Stimulated activated CD4-positive, alpha-beta T cell treated with anti-CD3 and anti-CD28 coated beads, Interleukin-4, amount 100 ng/mL, for 48 hours (primary cell): ENCODE measurements around the gene FUT7.
"Not testable (repeated sequence)": the region's sequence is repeated elsewhere in the genome, so short reads cannot be mapped to it uniquely, and the experiment has no call there.

Experiments
- DNase-seq, 2 donors: peaks; one replicate each; pipeline ENCODE4 v3.0.0-alpha.2; 2020; ENCODE audit warnings: low read depth in 2 of 2

Gene FUT7

DNA sequence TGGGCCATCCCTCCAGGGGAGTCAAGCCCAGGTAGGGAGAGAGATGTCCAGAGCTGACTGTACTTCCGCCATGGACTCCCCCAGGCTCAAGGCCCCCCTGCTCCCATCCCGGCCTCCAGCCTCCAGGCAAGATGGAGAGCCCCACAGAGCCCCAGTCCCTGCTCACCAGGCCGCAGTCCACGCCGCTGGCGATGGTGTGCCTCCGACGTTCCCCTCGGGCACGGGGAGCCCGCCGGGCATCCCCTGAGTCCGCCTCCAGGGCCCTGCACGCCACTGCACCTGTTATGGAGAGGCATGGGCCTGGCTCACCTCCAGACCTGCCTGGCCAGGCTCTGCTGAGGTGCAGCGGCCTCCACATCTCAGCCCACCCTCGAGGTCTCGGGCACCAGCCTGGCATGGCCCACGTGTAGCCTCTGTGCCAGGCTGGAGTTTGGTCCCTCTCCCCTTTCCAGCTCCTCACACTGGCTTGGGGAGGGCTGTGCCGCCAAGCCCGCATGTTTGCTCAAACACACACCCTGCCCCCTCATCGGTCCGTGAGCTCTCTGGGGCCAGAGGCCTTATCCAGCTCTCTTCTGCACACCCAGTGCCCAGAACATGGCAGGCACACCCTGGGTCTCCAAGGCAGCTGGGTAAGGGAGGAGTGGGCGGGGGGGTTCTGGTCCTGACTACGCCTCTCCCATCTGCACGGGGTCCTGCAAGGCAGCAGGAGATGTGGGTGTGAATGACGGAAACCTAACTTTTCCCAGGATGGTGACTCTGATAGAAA, 34.4 kb upstream of the FUT7 start:
- DNase-seq, result no peak

DNA sequence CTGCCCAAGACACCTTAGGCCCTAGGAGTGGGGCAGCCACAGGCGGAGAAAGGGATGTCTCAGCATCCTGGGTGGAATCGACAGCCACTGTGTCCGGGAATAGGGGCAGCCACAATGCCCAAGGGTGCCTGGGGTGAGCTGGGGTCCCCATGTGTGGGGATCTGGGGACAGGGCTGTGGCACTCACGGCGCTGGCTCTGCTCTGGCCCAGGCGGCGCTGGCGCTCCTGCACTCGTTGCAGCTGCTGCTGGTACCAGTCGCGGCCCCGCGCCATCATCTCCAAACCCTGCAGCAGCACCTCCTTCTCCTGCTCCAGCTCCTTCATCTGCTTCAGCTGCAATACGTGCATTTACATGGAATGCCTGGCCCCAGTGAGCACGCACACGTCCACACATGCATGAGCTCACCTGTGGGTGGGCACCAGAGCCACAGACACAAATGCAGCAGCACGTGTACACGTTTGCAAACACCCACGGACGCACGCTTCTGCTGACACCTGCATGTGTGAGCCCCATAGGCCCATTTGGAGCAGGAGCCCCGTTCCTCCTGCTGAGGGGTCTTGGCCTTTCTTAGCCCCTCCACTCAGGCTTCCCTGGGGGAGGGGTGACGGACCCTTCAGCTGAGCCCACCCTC, 33.6 kb upstream of the FUT7 start:
- no peak for DNase-seq

DNA sequence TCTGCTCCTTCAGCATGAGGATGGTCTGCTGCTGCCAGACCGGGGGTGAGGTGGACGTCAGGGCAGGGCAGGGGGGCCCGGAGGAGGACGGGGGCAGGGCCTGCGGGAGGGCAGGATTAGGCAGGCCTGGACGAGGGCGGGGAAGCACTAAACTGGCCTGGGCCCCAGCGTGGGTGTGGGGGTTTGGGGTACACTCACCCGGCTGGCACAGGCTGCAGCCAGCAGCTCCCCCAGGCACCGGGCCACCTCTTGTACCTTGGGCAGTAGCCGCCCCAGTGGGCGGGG, 32.9 kb upstream of the FUT7 start:
- DNase-seq, result no peak

DNA sequence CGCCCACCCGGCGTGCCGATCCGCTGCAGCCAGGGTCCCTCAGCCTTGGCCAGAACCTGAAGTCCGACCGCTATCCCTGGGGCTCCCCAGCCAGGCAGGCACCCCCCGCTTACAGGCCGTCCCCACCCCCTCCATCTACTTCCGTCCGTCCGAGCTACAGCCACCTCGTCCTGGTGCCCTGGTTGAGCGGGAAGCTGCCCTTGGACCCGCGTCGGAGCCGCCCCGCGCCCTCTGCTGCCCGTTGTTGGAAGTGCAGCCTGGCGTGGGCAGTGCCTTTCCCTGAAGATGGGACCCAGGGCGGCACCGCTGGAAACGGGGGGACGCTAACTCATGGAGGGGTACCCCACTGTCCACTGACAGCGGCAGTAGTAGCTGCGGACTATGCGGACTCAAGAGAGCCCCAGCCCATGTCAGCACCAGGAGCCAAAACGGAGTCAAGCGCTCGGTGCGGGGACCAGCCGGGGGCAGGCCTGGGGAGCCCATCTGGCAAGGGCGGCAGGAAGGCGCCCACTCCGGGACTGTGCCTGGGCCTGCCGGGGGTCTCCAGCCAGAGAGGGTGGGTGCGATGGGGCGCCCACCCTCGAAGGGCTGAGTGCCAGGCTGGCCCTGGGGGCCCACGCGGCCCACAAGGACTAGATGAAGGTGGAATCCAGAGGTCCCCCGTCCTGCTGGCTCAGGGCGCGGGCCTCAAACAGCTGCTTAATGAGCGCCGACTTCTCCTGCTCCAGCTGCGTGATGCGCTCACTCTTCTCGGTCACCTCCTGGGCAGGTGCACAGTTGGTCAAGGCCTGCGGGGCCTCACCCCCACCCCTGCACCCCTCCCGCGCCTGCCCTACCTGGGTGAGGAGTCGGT, 32.4 kb upstream of the FUT7 start:
- peak in 1 of 2 donors; percentile 64 for DNase-seq

DNA sequence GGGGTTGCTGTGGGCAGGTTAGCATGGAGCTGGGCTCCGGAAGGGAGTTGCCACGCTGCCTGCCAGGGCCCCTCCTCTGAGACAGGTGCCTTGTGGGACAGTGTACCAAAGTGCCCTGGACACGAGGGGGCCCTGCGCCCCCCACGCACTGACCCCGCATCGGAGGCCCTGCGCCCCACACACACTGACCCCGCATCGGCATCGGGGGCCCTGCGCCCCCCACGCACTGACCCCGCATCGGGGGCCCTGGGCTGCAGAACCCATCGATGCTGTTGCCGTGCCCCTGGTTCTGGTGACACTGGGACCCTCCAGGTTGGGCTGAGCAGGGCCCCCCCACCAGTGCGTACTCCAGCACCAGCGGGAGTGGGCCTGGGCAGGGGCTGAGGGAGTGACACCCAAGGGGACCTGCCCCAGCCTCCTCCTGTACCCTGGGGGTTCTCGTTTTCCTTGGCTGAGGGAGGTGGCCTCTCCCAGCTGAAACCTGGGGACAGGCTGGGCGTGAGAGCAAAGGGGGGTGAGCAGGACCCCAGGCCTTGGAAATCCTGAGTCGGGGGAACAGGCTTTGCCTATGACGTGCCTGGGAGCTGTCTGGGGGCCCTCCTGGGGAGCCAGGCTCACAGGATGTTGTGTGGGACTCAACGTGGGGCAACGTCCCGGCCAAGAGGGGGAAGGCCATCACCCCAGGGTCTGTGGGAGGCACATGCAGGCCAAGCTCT, 31.6 kb upstream of the FUT7 start:
- DNase-seq, result no peak

DNA sequence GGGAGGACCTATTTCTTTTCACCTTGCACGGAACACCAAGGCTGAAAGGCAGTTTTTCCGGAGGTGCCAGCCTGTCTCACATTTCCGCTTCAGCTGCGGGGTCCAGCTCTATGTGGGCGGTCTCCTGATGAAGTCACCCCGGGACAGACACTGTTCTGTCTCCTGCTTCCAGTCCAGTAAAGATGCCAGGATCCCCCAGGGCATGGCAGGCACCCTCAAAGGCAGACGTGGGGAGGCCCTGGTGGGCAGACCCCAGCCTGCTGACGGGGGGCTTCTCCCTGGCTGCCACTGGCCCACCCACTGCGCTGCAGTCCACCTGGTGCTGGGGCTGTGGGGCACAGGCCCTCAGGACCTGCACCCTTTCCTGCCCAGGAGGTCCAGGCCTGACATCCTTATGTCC, 30.9 kb upstream of the FUT7 start:
- DNase-seq, result not testable (repeated sequence)

DNA sequence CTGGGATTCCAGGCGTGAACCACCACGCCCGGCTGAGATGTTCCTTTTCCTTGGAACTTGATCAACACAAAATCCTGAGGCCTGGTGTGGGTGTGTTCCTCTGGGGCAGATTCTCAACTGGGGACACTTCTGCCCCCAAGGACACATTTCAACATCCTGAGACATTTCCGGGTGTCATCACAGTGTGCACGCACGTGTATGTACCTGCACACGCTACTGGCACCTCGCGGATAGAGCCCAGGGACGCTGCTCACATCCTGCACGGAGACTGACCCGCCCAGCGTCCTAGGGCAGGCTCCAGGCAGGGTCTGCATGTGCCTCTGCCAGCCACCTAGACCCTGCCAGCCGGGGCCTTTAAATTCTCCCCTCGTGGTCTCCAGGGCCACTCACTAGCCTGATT, 30.5 kb upstream of the FUT7 start:
- no peak for DNase-seq

DNA sequence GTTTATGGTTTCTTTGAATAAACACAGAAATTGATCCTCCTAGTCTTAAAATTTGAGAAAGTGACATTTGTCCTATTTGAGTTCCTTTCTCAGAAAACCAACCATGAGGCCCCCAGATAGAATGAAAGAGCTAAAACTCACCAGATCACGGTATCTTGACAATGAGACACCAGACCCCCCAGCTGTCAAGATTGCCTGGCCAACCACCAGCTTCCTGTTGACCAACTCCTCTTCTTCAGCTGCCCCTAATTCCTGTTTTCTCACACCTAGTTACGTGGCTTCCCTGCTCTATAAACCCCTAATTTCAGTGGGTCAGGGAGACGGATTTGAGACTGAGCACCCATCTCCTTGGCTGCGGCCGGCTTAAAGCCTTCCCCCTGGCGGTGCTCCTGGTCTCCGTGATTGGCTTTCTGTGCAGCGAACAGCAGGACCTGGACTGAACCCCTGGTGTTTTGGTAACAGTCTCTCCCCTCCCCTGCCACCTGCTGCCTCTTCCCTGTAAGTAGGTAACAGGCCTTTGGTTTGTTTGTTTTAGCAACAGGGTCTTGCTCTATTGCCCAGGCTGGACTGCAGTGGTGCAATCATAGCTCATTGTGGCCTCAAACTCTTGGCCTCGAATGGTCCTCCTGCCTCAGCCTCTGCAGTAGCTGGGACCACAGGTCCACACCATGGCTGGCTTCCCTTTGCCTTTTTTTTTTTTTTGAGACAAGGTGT, 26.8 kb upstream of the FUT7 start:
- DNase-seq, result no peak

DNA sequence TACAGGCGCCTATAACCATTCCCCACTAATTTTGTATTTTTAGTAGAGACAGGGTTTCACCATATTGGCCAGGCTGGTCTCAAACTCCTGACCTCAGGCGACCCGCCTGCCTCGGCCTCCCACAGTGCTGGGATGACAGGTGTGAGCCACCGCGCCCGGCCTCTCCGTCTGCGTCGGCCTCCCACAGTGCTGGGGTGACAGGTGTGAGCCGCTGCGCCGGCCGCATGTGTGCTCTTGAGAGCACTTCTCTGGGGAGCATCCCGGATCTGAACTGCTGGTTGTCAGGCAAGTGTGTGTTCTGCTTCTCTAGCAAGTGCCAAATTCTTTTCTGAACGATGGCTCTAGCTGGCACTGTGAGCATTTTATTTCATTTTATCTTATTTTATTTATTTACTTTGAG, 25.7 kb upstream of the FUT7 start:
- DNase-seq, result no peak

DNA sequence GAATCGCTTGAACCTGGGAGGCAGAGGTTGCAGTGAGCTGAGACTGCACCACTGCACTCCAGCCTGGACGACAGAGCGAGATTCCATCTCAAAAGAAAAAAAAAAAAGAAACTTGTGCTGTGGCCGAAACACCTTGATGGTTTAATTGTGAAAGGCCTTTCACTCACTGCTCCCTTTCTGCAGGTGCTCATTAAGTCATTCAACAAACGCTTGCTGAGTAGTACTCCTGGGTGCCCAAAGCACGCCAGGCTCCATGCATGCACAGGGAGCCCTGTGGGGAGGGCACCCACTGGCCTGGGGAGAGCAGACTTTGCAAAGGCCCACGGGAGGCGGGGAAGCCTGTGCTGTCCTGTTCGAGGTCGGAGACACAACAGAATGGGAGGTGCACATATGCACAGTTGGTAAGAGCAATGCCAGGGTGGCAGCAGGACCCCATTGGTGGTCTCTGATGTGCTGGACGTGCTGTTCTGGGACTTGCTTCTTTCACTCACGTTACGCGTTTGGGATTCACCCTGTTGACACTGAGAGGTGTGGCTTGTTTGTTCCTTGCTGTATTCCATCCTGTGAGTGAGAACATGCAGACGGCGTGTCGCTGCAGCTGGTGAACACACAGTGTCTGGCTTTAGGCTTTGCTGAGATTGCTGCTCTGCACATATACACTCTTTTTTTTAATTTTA, 25.0 kb upstream of the FUT7 start:
- no peak for DNase-seq

DNA sequence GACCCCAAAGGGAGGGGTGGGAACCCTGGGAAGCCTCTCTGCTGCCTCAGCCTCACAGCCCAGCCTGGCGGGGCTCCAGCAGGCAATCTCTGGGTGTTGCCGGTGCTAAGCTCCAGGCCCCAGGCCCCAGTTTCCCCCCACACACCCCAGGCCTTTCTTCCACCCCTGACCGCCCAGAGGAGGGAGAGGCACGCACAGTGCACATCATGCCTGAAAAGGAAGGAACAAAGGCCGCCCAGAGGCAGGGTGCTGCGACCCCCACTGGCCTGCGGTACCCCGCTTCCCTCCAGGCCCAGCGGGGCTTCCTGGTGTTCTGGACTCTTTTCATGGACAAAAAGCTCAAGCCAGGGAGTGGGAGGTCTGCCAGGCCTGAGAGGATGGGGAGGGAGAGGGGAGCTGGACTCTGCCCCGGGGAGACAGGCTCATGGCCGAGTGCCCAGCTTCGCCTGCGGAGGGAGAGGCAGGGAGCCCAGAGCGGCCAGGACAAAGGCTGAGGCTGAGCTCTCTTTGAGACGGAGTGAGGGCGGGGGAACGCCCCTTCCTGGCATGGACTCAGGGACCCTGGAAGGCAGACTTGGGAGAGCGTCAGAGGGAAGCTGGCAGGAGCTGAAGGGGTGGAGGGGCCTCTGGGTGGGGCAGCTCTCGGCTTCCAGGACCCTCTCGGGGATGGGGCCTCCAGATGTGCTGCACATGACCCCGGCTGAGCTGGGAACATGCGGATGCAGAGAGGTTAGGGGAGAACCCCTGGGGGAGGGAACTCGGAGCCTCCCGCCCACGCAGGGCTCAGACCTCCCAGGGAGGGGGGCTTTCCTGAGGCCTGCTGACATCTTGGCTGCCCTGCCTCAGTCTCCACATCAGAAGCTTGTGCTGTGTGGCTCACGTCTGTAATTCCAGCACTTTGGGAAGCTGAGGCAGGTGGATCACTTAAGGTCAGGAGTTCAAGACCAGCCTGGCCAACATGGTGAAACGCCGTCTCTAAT, 23.8 kb upstream of the FUT7 start:
- DNase-seq, result no peak

DNA sequence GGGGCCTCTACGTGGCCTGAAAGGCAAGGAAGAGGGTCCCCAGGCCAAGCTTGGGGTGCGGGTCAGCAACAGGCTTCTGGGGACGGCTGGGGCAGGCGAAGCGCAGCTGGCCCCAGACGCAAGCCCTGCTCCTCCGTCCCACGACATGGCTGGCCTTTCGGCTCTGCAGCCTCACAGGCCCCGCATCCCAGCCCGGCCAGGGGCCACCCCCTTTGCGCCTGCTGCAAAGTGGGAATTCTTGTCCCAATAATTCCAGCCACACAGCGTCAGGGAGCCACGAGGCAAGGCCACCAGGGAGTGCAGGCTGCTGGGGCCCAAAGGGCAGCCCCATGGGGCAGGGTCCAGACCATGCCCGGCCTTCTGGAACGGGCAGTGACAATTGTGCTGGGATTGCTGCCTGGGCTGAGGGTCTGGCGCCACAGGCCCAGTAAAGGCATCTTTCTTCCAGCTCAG, 23.1 kb upstream of the FUT7 start:
- DNase-seq, result no peak

DNA sequence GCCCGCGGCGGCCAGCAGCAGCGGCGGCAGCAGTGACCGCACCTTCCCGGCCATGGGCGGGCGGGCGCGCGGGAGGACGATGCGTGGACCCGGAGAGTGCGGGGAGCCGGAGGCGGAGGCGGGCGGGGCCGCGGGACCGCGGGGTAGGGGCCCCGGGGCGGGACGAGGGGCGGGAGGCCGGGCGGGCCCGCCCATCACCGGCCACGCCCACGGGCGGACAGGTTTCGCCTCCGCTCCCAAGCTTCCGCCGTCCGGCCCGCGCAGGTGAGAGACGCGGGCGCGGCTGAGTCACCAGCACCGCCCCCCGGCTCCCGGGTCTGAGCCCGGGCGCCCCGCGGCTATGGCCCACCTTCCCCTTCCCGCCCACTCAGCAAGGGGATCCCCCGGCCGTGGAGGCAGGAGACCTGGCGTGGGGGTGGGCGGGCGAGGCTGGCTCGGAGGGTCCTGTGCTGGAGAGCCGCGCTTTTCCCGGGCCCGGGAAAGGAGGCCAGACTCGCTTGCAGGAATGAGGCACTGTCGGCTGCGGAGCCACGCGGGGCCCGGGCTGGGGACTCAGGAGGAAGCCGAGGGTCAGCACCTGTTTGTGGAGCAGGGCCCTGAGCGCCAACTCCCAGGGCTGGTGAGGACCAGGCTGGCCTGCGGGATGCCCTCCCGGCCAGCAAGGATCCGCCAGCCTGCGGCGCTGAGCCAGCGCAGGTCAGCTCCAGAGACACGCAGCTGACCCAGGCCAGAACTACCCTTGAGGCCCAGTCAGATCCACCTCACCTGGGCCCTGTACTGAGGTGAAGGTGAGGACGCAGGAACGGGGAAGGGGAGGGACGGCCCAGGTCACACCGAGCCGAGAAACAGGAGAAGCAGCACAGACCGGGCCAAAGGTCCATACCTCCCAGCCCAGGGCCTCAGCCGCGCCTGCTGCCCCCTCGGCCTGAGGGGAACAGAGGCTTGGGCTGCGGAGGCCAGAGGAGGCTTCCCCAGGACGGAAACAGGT, 22.4 kb upstream of the FUT7 start, which contains the start of gene ENTPD2:
Gene ENTPD2 (minus strand): TSS at position 118 of the 988 bp plus-strand sequence. CDS start 64 bp downstream, at position 54.
- DNase-seq, result no peak

DNA sequence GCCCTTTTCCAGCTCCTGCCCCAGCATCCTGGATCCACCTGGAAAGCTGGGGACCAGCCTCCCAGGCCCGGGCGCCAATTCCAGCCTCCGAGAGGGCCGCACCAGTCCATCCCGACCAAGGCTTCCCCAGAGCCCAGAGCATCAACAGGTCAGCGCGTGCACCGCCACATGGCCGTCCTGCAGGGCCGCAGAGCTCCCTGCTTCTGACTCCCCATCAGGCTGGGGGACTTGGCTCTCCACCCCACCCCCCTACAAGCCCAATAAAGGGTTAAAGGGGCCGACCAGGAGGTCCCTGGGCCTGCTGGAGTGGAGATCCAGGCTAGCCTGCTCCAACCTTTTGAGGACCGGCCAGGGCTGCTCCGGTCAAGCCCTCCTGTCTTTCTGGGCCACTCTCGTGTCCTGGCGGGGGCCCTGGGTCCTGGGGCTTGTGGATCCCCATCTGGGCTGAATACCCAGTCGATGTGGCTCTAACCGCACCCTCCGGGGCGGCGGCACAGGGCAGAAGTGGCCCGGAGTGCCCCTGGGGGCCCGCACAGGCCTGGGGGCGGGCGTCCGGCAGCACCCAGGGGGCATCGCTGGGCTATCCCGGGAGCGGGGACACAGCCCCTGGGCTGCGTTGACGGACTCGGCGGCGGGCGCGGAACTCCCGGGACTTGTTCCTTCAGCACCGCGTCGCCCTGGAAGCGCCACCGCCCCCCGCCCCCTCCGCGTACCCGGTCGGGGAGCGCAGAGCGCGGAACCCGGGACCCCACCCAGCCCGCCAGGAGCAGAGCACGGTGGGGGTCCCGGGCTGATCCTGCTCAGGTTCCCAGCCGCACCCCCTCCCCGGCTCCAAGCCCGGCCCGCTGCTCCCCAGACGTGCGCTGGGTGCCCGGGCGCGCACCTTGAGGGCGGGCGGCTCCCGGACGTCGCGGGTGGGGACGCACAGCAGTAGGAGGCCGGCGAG, 21.4 kb upstream of the FUT7 start:
- DNase-seq, result no peak

DNA sequence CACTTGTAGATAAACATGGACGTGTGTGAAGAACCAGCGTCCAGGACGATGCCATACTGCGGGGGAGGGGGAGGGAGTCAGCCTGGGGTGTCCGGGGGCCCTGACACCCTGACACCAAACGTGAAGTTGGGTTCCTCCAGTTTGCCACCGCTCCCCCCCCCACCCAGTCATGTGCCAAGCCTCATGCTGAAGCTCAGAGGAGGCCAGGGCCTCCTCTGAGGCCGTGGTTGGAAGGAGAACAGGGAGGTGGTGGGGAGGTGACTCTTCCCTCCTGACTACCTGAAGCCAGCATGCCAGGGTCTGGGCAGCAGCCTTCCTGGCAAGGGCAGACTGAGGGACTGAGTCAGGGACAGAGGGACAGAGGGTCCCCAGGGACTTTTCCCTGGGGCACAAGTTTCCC, 20.4 kb upstream of the FUT7 start:
- no peak for DNase-seq

DNA sequence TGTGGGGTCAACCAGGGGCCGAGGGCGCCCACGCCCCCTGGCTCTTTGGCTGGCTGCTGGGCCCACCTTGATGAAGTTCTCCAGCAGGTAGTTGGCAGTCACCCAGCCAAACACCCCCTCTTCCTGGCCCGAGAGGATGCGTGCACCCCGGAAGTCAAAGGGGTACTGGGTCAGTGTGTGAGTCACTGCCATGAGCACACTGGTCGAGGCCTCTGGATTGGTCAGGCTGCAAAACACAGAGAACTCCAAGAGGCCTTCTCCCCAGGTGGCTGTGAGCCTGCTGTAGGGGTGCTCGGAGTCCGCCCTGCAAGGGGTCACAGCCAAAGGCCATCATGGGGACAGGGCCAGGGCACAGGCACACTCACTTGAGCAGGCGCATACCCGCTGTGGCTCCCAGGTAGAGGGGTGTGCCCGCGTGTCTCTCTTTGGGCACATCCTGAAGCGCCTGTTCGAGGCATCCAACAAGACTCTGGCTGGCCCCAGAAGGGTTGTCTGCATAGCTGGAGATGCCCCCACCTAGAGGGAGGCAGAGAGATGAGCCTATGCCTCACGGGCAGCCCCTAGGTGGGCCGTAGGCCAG, 19.3 kb upstream of the FUT7 start:
- no peak for DNase-seq

DNA sequence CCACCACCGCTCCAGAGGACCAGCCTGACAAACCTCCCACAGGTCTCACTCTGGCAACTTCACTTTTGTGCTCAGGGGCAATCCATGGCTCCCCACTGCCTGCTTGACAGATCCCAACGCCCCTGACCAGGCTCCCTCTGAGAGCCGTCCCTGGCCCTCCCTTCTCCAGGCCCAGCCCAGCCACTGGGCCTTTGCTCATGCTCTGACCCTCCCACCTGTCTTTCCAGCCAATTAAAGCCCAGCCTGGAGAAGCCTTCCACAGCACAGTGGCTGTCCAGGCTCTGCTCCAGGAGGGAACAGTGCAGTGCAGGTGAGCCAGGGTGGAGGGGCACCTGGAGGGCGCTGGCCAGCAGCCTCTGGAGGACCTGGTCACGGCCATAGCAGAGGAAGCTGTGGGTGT, 18.7 kb upstream of the FUT7 start:
- DNase-seq, result no peak
